Measurements from ENCODE around the gene YIF1A.

Gene YIF1A

GRCh38 chr11:66243782-66244535 is 45.0 kb downstream of the YIF1A start:
- DNase-seq (ENCODE audit: low read depth) = no peak

- no peak for DNase-seq (ENCODE audit: low read depth)
Observed at GRCh38 chr11:66242095-66242765, 46.7 kb downstream of the YIF1A start.

GRCh38 chr11:66240781-66241136 is 48.2 kb downstream of the YIF1A start:
- no peak for DNase-seq (ENCODE audit: low read depth)

GRCh38 chr11:66239998-66240780 is 48.8 kb downstream of the YIF1A start:
- DNase-seq (ENCODE audit: low read depth) = no peak

- DNase-seq (ENCODE audit: low read depth) = no peak
Observed at GRCh38 chr11:66239511-66239910, 49.4 kb downstream of the YIF1A start.

GRCh38 chr11:66238786-66239413 is 50.0 kb downstream of the YIF1A start:
- no peak for DNase-seq (ENCODE audit: low read depth)

GRCh38 chr11:66237867-66238266 is 51.1 kb downstream of the YIF1A start:
- DNase-seq (ENCODE audit: low read depth) = no peak

- DNase-seq (ENCODE audit: low read depth) = no peak
Observed at GRCh38 chr11:66235141-66235540, 53.8 kb downstream of the YIF1A start.

All from fibroblast of the conjunctiva (primary cell).